NCI-H187 (cell line): ENCODE results near the gene CYP27A1.

ENCODE experiments used
- DNase-seq, 2 experiments: peaks; one replicate each; lab custom pipeline; 2025; lab: John Stamatoyannopoulos, UW

CYP27A1 gene

DNA sequence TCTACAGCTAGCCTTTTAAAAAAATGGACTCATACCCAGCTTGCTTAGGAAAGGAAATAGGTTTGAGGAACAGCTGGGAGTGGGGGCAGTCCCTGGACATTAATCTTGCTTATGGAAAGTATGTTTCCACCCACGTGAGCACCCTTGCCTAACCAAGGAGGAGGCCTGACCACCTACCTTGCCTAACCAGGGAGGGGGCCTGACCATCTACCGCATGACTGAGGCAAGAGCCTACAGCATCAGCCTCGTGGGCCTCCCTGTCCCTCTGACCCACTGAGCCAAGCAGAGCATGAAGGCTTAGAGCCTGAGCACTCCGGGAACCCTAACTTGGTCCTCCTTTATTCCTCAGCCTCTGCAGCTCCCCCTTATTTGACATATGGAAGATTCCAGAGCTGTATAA lies 29.4 kb downstream of the CYP27A1 start:
- DNase-seq, result no peak

DNA sequence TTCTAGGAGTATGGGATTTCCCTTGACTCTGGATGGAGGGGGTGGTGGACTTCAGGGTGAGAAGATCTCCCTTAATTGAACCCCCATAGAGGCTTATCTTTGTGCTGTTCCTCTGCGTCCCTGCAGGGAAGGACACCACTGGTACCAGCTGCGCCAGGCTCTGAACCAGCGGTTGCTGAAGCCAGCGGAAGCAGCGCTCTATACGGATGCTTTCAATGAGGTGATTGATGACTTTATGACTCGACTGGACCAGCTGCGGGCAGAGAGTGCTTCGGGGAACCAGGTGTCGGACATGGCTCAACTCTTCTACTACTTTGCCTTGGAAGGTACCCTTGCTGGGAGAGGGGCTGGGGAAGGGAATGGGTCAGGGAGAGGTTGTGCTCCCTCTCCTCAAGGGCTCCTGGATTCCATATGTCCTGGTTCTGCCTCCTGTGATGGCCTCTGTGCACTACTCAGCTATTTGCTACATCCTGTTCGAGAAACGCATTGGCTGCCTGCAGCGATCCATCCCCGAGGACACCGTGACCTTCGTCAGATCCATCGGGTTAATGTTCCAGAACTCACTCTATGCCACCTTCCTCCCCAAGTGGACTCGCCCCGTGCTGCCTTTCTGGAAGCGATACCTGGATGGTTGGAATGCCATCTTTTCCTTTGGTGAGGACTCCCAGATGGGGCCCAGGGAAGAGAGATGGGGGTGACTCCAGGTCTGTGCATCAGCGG lies 30.3 kb downstream of the CYP27A1 start:
- no peak for DNase-seq

DNA sequence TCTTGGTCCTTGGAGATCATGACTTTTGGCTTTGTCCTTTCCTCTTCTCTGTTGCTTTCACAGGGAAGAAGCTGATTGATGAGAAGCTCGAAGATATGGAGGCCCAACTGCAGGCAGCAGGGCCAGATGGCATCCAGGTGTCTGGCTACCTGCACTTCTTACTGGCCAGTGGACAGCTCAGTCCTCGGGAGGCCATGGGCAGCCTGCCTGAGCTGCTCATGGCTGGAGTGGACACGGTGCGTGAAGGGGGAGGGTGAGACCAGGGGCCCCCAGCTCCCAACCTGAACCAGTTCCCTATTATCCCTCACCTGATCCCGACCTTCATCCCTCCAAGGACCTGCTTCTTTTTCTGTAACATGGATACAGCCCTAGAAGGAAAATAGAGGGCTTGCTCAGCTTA lies 30.9 kb downstream of the CYP27A1 start:
- no peak for DNase-seq

DNA sequence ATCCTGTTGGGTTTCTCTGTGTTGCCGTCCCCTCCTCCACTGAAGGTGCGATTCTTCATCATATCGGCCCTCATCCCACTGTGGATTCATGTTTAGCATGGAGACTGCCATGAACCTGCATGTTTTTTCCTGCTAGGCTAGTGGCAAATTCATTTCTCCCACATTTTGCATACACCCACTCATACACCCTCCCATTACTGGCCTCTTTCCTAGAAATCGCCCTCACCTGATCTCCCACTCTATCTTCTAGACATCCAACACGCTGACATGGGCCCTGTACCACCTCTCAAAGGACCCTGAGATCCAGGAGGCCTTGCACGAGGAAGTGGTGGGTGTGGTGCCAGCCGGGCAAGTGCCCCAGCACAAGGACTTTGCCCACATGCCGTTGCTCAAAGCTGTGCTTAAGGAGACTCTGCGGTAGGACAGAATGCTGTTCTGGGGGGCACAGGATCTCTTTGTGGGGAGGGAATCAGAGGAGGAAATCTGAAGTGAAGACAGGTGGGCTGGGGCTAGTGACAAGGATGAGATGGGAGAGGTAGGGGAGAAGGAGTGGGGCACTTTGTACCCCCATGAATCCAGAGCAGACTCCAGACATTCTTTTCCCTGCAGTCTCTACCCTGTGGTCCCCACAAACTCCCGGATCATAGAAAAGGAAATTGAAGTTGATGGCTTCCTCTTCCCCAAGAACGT lies 32.0 kb downstream of the CYP27A1 start:
- DNase-seq, result no peak

DNA sequence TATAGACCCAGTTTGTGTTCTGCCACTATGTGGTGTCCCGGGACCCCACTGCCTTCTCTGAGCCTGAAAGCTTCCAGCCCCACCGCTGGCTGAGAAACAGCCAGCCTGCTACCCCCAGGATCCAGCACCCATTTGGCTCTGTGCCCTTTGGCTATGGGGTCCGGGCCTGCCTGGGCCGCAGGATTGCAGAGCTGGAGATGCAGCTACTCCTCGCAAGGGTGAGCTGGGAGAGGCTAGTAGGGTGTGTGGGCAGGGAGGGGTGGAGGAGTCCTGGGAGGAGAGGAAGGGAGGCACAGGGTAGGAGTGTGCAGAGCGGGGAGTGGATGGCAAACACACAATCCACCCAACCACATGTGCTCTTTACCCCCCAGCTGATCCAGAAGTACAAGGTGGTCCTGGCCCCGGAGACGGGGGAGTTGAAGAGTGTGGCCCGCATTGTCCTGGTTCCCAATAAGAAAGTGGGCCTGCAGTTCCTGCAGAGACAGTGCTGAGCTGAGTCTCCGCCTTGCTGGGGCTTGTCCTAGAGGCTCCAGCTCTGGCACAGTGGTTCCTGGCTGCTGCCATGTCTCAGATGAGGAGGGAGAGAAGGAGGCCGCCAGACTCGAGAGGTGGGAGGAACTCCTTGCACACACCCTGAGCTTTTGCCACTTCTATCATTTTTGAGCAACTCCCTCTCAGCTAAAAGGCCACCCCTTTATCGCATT lies 32.7 kb downstream of the CYP27A1 start:
- DNase-seq, result no peak

DNA sequence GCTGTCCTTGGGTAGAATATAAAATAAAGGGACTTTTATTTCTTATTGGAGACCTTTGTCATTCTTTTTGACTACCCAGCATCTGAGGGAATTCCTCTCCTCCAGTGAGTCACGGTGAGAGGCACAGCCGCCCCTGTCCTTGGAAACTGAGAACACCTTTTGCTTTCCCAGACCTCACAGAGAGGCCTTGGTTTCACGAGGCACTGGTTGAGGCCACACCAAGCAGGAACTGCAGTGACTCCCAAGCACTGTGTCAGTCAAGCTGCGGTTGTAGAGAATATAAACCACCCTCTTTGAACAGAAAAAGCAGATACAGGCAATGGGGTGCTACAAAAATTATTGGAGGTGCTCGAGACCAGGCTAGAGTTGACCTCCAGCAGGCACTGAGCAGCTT lies 33.3 kb downstream of the CYP27A1 start:
- no peak for DNase-seq

DNA sequence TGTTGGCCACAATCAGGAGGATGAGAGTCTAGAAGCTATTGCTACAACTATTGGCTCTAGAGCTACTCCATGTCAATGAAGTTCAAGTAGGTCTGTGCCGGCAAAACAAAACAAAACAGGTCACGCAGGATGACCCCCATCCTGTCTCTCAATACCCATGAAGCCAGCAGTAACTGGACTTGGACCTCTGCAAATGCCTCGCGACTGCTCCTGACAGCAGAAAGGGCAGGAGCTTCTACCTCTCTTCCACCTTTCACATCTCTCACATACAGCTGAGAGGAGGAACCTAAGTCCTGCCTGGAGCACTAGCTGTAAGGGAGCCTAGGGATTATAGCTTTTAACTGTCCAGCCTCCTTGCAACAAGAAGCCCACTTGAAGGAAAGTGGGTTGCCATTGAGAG lies 33.7 kb downstream of the CYP27A1 start:
- no peak for DNase-seq

DNA sequence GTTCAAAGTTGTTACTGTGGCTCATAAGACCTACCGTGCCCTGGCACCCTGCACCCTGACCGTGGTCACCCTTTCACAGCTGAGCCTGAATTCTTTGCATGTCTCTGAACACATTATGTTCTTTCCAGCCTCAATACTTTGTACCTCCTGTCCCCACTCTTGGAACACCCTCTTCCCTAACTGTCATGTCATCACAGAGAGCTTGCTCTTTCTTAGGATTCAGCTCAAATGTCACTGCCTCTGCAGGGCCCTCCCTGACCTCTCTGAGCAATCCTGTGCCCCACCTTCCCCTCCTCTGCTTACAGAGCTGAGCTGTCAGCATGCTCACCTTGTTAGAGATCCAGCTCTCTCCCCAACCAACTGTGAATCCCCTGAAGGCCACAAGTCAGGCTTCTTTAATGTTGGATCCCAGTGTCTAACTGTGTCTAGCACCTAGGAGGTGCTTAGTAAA lies 34.6 kb downstream of the CYP27A1 start:
- no peak for DNase-seq

DNA sequence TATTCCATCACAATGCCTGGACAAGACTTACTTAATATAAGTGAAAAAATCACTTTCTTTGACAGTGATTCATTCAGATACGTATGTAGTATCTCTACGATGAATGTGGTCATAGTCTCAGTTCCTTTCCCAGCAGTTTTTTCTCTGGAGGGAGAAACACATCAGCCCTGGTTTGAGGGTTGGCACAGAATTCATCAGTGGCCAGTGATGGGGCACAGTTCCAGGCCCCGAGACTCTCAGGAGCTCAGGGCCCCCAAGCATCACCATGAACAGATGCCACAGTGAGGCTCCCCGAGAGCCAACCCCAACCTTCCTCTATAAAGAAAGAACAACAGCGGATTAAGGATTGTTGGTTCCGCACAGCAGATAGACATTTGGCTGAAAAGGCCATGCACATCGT lies 37.1 kb downstream of the CYP27A1 start:
- DNase-seq, result no peak

DNA sequence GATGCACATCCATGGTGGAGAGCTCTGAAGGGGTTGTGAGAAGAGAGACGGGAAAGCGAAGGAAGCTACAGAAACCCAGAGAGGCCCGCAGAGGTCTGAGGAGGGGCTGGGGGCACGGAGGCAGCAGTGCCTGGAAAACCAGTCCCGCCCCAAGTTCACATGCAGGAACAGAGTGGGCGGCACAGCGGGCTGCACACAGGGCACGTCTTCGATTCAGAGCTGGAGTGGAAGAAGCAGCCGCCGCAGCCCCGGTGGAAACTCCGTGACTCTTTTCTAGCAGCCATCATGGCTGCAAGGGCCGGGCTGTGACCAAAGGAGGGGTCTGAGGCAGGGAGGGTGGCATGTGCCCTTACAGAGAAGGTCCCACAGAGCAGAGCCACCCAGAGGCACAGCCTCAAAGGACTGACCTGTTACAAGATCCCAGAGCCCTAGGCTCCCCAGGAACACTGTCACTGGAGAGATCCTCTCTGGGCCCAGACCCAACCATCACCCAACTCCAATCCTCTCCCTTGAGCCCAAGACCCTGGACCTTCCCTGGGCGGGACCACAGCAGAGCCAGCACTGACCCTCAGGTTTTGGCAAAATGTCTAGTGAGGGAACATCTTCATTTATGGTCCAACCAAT lies 38.9 kb downstream of the CYP27A1 start:
- DNase-seq, result no peak

DNA sequence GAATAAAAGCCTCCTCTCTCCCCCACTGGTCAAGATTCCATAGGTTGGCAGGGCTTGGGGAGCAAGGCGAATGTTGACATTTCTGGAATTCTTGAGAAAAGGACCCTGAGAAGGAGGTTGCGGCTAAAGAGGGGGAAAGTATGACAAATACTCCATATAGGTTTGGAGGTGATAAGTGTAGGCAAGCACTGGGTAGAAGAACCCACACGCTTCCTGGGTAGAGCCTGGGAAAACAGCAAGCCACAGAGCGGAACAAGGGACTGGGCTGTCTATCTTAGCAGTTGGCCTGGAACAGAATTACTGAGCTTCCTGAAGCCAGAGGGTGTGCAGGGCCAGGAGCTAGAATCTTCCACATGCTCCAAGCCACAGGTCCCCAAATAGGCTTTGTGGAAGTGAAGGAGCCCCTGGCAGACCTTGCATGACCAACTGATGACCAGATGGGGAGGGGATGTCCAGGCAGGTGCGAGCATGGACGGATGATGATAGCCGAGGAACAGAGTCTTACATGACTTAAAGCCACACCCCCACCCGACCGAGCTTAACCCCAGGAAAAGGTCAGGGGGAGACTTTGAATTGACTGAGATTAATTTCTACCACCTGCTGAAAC lies 39.8 kb downstream of the CYP27A1 start:
- DNase-seq, result no peak

DNA sequence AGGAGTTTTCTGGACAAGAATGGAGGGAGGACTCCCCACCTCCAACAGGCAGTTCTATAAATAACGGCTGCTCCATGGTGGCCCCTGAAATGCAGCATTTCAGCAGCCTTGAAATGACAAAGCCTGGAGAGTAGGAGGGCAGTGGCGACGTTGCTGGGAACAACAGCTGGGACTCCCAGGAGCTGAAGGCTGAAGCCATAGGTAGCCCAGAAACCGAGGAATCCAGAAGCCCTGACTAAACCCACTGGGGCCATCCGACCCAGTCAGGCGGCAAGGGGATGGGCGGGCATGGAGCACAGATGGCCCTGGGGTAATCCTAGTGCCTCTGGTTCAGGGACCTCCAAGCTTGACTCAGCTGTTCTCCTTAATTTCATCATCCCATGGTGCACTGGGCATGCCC lies 40.7 kb downstream of the CYP27A1 start:
- no peak for DNase-seq

DNA sequence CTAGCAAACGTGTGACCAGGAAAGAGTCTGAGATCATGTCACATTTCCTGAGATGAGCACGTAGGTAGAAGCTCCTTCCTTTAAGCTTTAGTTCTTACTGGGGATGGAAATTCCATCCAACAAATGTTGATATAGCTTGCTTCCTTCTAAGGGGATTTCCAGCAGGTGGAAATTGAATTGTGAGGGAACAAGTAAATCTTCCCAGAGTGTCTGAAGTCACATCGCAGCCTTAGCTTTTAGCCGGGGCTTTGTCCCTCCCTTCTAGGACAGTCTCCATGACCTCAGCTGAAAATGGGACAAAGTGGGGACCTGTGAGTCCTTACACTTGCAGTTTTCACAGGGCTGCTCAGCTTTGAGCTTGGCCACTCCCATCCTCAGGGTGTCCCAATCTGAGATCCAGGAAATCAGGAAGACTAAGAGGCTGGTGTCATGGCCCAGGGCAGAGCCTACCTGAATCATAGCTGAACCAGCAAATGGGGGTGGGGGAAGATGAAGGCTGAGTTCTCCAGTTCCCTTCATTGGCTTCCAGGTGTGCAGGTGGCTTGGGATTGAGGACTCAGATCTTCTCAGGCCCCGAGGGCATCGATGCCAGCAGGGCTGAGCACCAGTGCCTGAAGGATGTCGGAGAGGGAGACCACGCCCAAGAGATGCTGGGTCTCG lies 41.4 kb downstream of the CYP27A1 start:
- DNase-seq, result no peak

DNA sequence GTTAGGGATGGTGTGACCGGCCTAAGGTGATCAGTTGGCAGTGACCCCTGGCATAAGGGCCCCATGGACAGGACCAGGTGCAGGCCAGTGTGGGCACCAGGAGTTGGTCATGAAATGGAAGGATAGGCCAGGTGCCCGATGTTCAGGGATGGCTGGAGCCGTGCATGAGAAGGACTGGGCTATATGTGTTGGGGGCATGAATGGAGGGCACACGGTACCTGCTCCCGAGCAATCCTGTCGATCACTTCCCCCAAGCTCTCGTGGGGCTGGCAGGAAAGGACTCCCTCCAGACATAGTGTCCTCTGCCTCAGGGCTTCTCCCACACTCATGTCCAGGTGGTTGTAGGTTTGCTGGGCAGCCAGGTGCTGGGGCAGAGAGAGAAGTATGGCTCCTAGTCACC lies 42.1 kb downstream of the CYP27A1 start:
- no peak for DNase-seq

DNA sequence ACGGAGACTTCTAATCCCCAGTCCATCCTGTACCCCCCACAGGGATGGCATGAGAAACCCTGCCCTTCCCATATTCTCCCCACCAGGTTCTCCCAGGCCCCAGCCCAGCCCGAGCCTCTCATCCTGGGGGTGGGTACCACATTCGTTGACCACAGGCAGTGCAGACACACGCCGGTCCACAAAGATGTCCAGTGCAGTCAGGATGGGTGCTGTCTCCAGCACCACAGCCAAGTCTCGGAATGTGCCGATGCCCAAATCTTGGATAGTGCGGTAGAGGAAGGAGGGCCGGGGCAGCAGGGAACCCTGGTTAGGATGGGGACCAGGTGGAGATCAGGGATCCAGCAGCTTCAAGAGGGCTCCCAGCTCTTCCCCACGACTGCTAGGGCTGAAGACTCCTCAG lies 44.8 kb downstream of the CYP27A1 start:
- DNase-seq, result no peak

DNA sequence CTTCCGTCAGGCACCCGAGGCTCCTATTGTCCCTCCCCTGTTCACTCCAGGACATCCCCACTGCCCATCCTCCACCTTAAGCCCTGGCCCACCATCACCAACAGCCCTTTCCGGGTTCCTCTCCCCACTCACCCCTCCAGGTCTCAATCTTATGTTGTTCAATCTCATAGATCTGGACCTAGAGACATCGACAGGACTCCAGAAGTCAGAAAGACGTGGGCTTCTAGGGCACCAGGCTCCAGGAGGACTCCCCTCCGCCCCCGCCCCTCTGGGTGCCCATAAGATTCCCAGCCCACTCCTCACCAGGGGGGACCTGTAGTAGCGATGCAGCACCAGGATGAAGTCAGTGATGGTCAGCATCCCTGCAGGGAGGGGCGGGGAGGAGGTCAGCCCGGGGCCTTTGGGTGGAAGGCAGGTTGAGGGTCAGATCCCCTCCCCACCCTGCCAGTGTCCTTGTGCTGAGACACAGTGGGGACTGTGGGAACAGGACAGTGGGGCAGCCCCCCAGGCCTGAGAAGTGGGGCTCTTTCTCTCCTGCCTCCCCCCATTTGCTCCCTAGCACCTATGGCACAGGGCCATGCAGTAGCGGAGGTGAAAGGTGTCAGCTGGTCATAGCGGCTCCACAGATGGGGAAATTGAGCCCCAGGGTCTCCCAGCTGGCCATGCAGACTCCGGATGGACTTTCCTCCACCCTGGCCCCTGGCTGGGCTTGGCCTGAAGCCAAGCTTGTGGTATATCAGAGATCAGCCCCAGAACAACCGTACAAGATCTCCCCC lies 45.9 kb downstream of the CYP27A1 start:
- DNase-seq, result no peak

DNA sequence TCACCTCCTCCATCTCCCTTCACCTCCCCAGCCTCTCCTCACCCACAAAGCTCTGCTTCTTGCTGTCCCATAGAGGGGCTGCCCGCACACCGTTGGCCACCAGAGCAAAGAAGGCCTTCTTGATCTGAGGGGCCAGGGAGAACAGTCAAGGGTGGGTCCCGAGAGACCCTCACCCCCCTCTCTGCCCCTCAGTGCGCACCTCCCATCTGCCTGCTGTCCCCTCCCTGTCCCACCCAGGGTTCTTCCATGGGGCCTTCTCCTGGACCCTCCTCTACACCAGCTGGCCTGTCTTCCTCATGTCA lies 46.5 kb downstream of the CYP27A1 start:
- DNase-seq, result no peak

DNA sequence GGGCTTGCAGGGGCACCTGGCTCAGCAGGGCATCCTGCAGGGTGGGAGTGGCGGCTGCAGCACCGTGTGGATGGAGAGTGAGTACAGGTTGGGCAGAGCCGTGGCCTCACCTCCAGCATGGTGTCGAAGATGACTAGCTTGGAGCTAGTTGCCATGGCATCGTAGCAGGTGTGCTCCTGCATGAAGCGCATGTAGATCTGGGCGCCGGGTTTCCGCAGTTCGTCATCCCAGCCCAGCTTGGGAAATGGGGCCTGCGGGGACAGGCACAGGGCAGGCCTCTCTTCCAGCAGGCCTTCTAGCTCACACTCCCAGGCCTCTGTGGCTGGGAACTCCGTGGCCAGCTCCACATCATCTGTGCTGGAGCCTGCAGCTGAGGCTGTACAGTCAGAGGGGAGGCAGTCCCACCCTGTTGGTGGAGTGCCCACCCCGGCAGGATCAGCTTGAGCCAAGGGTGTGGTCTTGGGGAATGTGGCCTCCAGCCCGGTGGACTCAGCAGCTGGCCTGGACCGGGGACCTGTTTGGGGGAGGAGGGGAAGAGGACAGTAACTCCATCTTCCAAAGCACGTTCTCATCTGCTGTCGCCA lies 48.0 kb downstream of the CYP27A1 start:
- DNase-seq, result no peak

DNA sequence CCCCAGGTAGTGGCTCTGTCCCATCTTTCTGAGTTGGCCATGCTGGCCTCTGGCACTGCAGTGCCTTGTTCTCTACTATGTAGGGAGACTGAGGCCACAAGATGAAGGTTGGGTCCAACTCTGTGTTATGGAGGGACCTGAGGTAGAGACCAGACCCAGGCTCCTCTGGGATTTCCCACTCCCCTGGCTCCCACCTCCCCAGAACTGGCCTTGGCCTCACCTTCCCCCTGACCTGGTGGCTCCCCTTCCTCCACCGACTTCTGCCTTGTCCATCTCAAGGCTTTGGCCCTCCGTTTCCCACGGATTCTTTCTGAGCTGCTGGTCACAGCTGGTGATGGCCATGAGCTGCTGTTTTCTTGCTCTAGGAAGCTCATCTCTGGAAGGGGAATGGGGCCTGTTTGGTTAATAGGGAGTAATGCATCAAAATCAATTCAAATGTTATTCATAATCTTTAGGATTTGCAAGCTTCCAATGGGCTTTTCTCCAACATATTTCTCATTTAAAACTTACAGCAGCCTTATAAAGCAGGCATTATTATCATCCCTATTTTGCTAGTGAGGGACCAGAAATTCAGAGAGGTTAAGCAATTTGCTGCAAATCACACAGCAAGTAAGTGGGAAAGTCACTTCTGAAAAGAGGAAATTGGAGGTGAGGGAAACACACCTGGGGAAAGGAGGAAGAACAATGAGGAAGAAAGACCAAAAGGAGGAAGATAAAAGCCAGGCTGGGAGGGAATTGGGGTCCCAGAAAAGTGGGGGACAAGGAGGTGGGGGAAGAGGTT lies 48.8 kb downstream of the CYP27A1 start:
- DNase-seq, result no peak

DNA sequence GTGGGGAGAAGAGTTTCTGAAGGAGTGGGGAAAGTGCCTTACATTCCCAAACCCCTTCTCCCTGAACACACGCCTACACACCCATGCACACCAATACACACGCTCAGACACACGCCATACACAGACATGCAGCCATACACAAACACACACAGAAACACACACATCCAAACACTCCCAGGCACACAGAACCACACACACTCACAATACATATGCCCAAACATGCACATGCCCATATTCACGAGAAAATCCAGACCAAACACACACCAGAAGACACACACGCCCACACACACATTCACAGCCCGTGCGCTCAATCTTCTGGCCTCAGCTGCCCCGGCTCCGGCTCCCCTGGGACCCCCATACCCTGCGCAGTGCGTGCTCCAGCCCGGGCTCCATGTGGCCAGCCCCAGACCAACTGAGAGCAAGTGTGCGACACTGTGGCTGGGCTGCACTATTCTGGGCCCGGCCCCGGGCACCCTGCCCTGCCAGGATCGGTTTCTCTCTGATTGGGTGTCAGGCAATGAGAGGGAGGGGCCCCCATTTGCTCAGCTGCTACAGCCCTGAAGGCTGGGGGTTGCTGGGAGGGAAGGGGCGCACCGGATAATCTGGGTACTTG lies 49.5 kb downstream of the CYP27A1 start, which contains the start of gene PRKAG3:
Gene PRKAG3 (minus strand): TSS at position 426 of the 613 bp plus-strand sequence.
- DNase-seq, result no peak
